ENCODE results near the gene CNTNAP2. TPM values are rescaled to one million over a fixed set of nuclear protein-coding genes. Genes with fewer than 3 reads are reported as not detected.

CNTNAP2 gene
- total RNA-seq, 1 donor from 2014 or later = 0.27 TPM

GRCh38 chr7:147008530-147008929 is 891.9 kb downstream of the CNTNAP2 start:
- Mint-ChIP-seq H3K36me3 (ENCODE audit: low read depth) (no peaks in the 10 kb centered on the region), H3K27me3 (ENCODE audit: low read depth) (no peaks in the 10 kb centered on the region), H3K27ac (ENCODE audit: unreplicated experiment) (no peak overlapping the region), H3K4me3 (ENCODE audit: unreplicated experiment) (no peak overlapping the region), H3K4me1 (ENCODE audit: low read depth) (peaks cover 17% of the 10 kb centered on the region), H3K9me3 (ENCODE audit: low read depth) (no peaks in the 10 kb centered on the region)
- no peak for DNase-seq (ENCODE audit: low spot score)
- no peak for TF ChIP-seq CTCF (IDR thresholded peaks at IDR 0.05)

- H3K9me3 Mint-ChIP-seq (ENCODE audit: low read depth) = no peaks in the 10 kb centered on the region
- H3K27me3 Mint-ChIP-seq (ENCODE audit: low read depth) = no peaks in the 10 kb centered on the region
- H3K4me1 Mint-ChIP-seq (ENCODE audit: low read depth) = peaks cover 25% of the 10 kb centered on the region
- no peaks in the 10 kb centered on the region for H3K36me3 Mint-ChIP-seq (ENCODE audit: low read depth)
- no peak for DNase-seq (ENCODE audit: low spot score)
- H3K4me3 Mint-ChIP-seq (ENCODE audit: unreplicated experiment) = no peak overlapping the region
- TF ChIP-seq CTCF (IDR thresholded peaks at IDR 0.05) = no peak
- H3K27ac Mint-ChIP-seq (ENCODE audit: unreplicated experiment) = no peak overlapping the region
Observed at GRCh38 chr7:147012666-147013065, 896.1 kb downstream of the CNTNAP2 start.

GRCh38 chr7:147013825-147014224 is 897.2 kb downstream of the CNTNAP2 start:
- no peak for TF ChIP-seq CTCF (IDR thresholded peaks at IDR 0.05)
- Mint-ChIP-seq H3K27ac (ENCODE audit: unreplicated experiment) (no peak overlapping the region), H3K4me1 (ENCODE audit: low read depth) (peaks cover 36% of the 10 kb centered on the region), H3K4me3 (ENCODE audit: unreplicated experiment) (no peak overlapping the region), H3K36me3 (ENCODE audit: low read depth) (no peaks in the 10 kb centered on the region), H3K27me3 (ENCODE audit: low read depth) (no peaks in the 10 kb centered on the region), H3K9me3 (ENCODE audit: low read depth) (no peaks in the 10 kb centered on the region)
- DNase-seq (ENCODE audit: low spot score) = no peak

GRCh38 chr7:147014286-147014955 is 897.8 kb downstream of the CNTNAP2 start:
- DNase-seq (ENCODE audit: low spot score) = no peak
- Mint-ChIP-seq H3K27ac (ENCODE audit: unreplicated experiment) (no peak overlapping the region), H3K9me3 (ENCODE audit: low read depth) (no peaks in the 10 kb centered on the region), H3K27me3 (ENCODE audit: low read depth) (no peaks in the 10 kb centered on the region), H3K36me3 (ENCODE audit: low read depth) (no peaks in the 10 kb centered on the region), H3K4me1 (ENCODE audit: low read depth) (peaks cover 40% of the 10 kb centered on the region), H3K4me3 (ENCODE audit: unreplicated experiment) (no peak overlapping the region)
- no peak for TF ChIP-seq CTCF (IDR thresholded peaks at IDR 0.05)

- Mint-ChIP-seq H3K4me1 (ENCODE audit: low read depth) (peaks cover 40% of the 10 kb centered on the region), H3K4me3 (ENCODE audit: unreplicated experiment) (no peak overlapping the region), H3K36me3 (ENCODE audit: low read depth) (no peaks in the 10 kb centered on the region), H3K27ac (ENCODE audit: unreplicated experiment) (no peak overlapping the region), H3K27me3 (ENCODE audit: low read depth) (no peaks in the 10 kb centered on the region), H3K9me3 (ENCODE audit: low read depth) (no peaks in the 10 kb centered on the region)
- no peak for DNase-seq (ENCODE audit: low spot score)
- TF ChIP-seq CTCF (IDR thresholded peaks at IDR 0.05) = no peak
Observed at GRCh38 chr7:147015999-147016398, 899.4 kb downstream of the CNTNAP2 start.
